Measurements from ENCODE around the gene EMC1.

DNA sequence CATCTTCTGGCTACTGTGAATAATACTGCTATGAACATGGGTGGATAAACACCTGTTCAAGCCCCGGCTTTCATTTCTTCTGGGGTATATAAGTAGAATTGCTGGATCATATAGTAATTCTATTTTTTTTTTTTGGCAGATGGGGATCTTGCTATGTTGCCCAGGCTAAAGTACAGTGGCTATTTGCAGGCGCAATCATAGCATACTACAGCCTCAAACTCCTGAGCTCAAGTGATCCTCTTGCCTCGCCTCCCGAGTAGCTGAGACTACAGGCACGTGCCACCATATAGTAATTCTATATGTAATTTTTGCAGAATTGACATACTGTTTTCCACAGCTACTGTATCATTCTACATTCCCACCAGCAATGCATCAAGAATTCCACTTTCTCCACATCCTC, 69.1 kb downstream of the EMC1 start:
- TF ChIP-seq POLR2AphosphoS5 (IDR thresholded peaks at IDR 0.05; ENCODE audit: insufficient read depth in 1 of 2, low read depth in 1 of 2), result no peak
- TF ChIP-seq, protein P1, sequence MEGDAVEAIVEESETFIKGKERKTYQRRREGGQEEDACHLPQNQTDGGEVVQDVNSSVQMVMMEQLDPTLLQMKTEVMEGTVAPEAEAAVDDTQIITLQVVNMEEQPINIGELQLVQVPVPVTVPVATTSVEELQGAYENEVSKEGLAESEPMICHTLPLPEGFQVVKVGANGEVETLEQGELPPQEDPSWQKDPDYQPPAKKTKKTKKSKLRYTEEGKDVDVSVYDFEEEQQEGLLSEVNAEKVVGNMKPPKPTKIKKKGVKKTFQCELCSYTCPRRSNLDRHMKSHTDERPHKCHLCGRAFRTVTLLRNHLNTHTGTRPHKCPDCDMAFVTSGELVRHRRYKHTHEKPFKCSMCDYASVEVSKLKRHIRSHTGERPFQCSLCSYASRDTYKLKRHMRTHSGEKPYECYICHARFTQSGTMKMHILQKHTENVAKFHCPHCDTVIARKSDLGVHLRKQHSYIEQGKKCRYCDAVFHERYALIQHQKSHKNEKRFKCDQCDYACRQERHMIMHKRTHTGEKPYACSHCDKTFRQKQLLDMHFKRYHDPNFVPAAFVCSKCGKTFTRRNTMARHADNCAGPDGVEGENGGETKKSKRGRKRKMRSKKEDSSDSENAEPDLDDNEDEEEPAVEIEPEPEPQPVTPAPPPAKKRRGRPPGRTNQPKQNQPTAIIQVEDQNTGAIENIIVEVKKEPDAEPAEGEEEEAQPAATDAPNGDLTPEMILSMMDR (IDR thresholded peaks at IDR 0.05), result no peak
